GM19324 (cell line): ENCODE results near the gene CD177.
"Not testable (repeated sequence)": the region's sequence is repeated elsewhere in the genome, so short reads cannot be mapped to it uniquely, and the experiment has no call there.

Source experiments
- ATAC-seq: cut with Tn5 transposase; IDR thresholded peaks from one replicate; pipeline ENCODE4 v1.9.1; 2021; ENCODE audit warnings: mild to moderate bottlenecking, moderate library complexity; ENCODE audit not compliant: unreplicated experiment, low FRiP score

Gene CD177

DNA sequence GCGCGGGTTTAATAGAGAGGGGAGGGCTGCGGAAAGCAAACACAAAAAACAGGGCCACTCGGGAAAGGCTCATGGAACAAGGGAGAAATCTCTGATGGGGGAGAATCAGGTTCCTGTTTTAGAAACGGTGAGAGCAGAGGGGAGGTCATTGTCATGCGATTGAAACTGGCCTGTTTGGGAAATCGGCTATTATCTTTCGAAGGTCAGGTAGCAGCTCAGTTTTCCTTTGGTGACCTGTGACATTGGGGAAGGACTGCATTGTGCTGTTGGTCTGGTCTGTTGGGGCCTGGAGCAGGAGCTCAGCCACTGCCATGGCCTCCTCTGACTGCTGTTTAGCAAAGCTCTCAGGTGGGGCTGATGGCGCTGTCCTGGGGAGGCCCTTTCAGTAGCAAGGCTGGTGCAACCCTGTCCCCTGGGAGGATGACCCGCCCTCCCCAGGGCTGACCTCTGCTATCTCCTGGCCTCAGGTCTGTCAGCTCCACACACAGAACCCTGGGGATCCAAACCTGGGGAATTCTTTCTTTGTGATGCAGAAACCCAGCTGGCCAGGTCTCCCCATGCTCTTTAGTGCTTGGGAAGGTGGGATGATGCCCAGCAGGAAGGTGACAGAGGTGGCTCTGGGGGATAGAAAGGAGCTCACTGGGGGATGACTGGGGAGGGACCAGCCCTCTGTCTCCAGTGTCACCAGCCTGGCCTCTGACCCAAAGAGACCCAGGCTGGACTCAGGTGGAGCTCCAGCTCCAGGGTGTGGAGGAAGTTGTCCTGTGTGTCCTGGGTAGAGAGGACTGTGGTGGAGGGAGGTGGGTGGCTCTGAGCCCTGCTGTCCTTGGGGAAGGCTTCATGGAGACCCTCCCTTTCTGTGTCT lies 21.2 kb upstream of the CD177 start:
- no peak for ATAC-seq

DNA sequence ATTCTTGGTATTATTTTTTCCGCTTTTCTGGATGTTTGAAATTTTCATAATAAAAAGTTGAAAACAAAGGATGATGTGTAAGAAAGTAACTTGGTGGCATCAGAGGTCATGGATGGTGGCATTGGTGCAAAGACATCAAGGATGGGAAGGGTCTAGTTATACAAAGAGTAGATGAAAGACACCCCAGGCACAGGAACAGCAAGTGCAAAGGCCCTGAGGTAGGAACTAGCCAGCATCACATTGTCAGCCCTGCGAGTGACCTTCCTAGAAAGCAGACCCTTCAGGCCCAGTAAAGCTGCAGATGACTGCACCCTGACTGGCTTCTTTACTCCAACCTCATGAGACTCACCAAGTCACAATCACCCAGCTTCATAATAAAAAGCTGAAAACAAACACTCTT lies 17.0 kb upstream of the CD177 start:
- not testable (repeated sequence) for ATAC-seq

DNA sequence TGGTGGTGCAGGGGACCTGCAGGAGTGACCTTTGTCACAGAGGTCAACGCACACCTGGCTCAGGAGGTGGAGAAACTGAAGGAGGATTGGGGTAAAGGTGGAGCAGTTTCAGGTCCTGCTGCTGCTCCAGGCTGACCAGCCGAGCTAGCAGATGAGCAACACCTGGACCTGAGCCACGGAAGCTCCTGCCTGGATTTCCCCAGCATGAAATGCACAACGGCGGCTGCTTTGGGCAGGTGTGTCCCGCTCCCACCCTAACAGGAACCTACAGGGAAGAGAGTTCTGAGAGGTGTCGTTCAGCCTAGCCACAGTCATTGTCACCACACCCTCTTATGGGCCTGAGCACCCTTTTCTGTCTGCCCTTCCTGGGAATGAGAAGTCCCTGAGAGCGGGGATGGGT lies 15.7 kb upstream of the CD177 start:
- no peak for ATAC-seq

DNA sequence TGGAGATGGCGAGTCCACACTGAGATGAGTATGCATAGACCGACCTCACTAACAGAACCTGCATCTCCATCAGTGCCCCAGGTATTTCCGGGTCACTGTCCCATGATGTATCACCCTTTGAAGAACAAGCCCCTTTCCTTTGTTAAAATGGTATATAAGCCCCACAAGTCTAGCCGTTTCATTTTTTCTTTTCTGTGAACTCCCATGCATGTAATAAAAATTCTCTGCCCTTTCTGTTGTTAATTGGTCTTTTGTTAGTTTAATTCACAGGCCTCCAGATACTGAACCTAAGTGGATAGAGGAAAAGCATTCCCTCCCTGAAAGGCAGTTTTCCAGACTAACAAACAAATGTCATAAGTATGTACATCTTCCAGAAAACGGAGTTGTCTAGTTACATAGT lies 15.0 kb upstream of the CD177 start:
- ATAC-seq: no peak

DNA sequence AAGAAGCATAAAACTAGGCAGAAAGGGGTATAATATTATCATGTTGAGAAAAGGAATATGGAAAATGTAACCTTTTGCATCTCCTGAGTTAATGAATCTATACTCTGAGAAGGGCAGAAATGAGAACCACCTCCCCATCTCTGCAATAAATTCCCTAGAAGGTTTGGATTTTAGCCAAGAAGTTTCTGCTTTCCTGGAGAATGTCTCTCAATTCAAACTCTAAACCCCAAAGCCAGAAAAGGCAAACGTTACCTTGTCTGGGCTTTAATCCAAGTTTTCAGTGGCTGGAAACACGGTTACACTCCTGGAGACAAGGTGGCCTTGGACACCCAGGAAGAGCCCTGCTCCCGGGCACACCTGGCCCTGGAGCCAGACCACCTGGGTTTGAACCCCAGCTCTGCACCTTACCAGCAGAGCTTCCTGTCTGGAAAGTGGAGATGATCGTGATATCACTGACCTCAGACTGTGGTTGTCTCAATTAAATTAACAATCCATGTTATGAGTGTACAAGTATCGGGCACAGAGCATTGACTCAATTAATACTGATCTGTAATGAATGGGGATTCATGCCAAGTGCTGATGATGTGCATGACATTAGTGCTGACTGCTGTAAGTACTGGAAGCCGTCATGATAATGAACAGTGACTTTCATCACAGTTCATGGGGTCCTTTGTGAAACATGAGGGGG lies 14.1 kb upstream of the CD177 start:
- ATAC-seq: not testable (repeated sequence)

DNA sequence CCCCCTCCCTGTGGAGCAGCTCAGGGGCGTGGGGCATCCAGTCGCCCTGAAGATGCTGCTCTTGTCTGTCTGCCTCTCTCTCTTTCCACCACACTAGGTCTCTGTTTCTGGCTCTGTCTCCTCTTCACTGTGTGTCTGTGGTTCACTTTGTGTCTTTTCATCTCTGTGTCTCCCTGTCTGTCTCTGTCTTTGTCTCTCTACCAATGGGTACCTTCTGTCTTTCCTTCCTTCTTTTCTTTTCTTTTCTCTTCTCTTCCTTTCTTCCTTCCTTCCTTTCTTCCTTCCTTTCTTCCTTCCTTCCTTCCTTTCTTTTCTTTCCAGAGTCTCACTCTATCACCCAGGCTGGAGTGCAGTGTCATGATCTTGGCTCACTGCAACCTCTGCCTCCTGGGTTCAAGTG lies 13.4 kb upstream of the CD177 start:
- not testable (repeated sequence) for ATAC-seq

DNA sequence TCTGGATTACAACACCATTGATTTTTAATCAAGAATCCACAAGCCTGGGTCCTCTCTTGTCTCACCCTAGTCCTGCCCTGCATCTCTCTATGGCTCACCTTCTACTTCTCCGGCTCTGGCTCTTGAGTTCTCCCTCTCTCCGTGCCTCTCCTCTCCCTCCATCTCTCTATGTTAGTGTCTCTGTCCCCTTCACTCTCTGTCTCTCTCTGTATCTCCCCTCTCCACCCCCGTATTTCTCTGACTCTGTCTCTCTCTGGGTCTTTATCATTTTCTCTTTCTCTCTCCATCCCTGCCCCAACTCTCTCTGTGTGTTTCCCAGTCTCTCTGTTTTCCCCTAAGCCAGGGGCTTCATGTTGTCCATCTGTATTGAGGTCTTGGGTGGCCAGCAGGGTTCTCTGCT lies 12.4 kb upstream of the CD177 start:
- ATAC-seq: not testable (repeated sequence)

DNA sequence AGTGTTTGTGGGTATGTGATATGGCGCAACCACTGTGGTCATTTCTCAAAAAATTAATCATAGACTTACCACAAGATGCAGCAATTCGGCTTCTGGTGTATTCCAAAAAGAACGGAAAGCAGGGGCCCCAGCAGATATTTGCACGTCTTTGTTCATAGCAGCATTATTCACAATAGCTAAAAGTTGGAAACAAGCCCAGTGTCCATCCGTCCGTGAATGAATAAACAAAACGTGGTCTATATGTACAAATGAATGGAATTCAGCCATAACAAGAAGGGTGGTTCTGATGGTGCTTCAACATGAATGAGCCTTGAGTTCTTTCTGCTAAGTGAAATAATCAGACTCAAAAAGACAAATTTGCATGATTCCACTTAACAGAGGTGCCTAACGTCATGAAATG lies 11.4 kb upstream of the CD177 start:
- ATAC-seq: not testable (repeated sequence)

DNA sequence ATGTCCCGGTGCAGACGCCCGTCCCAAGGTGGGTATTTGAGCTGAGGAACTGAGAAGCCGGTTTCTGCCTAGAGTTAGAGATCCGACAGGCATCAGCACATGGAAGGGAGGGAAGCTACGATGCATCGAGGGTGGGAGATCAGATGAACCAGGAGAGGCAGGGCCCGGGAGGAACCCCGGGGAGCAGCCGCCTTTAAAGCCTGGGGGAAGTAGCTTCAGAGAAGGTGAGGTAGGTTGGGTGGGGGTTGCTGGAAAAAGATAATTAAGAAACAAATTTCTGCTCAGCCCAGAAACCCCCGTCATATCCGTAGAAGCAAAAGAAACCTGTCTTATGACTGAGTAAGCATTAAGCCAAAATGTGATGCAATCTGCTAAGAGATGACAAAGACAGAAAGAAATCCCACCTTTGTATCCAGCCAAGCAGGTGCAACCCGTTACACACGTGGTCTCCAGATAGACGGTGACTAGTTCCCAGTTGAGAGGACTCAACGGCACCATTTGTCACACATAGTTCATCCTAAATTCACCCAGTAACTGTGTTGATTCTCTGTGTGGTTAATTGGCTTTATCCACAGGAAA lies 9.1 kb upstream of the CD177 start:
- not testable (repeated sequence) for ATAC-seq

DNA sequence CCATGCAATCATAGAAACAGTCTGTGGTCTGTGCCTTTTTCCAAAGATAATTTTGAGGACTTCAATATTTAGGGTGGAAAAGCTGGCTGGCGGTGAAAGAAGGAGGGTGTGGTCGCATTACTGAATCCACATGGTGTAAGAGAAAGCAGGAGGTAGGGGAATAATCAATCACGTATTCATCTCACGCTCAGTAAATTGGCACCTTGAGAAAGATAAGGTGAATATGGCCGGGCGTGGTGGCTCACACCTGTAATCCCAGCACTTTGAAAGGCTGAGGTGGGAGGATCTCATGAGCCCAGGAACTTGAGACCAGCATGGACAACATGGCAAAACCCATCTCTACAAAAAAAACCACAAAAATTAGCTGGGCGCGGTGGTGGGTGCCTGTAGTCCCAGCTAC lies 3.7 kb upstream of the CD177 start:
- ATAC-seq: not testable (repeated sequence)

DNA sequence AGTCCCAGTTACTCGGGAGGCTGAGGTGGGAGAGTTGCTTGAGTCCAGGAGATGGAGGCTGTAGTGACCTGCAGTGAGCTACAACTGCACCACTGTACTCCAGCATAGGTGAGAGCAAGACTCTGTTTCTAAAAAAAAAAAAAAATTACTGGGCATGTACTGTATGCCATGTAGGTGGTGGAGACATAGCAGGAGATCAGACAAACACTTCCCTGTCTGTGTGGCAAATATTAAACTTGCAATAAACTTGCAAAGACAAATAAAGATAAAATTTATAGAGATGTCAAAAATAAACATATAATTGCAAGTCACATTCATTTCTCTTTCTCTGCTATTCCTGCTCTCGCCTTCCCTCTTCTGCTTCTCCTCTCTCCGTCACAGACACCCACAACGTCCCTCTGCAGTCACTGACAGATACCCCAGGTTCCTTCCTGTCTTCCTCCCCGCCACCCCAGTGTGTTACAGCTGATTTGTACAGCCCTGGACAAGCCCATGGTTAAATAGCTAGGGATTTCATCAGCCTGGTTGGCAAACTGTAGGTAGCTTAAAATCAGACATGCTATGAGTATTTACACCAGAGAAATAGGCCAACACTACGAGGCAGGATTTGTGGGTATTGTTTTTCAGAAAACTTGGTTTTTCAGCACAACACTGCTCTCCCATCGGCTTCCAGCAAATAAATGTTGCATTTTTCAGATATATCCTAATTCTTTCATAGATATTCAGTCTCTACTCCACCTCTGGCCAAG lies 1.3 kb upstream of the CD177 start:
- ATAC-seq: no peak

DNA sequence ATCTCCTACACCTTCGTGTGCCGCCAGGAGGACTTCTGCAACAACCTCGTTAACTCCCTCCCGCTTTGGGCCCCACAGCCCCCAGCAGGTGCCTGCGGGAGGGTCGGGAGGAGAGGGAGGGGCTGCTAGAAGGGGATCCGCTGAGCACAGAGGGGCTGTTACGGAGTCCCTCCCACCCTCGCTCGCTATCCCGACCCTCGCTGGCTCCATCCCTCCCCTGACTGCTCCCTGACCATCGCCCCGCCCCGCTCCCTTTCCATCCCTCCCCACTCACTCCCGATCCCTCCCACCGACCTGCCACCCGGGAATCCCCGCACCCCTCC lies 780 bp downstream of the CD177 start:
- ATAC-seq: no peak

DNA sequence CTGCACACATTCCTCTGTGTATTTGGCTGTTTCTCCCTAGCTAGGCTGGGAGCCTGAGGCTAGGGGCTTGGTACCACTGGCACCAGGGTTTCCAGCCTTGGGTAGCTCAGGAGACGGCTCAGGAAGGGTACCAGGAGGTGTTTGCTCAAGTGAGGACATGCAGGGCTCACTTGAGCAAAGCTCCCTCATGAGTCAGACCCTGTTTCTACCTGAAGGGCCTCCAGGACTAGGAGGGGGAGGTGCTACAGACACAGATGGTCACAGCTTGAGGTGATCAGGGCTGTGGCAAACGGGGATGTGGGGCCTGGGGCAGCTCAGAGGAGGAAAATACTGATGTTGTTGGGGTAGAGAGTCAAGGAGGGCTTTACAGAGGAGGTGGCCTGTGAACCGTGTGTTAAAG lies 3.3 kb downstream of the CD177 start:
- ATAC-seq: not testable (repeated sequence)

DNA sequence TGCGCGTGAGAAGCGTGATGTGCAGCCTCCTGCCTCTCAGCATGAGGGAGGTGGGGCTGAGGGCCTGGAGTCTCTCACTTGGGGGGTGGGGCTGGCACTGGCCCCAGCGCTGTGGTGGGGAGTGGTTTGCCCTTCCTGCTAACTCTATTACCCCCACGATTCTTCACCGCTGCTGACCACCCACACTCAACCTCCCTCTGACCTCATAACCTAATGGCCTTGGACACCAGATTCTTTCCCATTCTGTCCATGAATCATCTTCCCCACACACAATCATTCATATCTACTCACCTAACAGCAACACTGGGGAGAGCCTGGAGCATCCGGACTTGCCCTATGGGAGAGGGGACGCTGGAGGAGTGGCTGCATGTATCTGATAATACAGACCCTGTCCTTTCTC lies 8.7 kb downstream of the CD177 start:
- no peak for ATAC-seq

DNA sequence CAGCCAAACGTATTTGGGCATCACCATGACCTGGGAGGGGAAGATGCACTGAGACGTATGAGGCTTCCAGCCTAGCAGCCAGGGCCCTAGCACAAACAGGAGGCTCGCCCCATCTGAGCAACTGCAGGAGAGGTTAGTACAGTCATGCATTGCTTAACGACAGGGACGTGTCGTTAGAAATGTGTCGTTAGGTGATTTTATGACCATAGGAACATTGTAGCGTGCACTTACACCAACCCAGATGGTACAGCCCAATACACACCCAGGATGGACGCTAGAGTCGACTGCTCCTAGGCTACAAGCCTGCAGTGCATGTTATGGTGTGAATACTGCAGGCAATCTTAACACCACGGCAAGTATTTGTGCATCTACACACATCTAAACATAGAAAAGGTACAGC lies 9.3 kb downstream of the CD177 start:
- no peak for ATAC-seq

DNA sequence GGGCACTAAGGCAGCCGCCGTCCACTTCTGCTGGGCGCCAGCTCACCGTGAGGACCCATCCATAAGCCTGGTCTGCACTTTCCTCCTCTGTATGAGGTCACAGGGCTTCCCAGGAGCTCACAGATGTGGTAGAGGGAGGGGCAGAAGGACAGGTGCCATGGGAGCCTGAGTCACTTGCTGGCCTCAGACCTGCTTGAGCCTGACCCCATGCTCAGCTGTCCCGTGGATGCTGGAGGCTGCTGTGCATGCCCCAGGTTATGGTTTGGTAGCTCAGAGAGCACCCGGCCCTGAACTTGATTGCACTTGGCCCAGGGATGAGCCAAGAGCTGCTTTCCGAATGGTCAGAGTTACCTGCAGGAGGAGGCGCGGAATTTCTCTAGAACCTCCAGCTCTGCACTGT lies 12.2 kb downstream of the CD177 start:
- ATAC-seq: not testable (repeated sequence)

DNA sequence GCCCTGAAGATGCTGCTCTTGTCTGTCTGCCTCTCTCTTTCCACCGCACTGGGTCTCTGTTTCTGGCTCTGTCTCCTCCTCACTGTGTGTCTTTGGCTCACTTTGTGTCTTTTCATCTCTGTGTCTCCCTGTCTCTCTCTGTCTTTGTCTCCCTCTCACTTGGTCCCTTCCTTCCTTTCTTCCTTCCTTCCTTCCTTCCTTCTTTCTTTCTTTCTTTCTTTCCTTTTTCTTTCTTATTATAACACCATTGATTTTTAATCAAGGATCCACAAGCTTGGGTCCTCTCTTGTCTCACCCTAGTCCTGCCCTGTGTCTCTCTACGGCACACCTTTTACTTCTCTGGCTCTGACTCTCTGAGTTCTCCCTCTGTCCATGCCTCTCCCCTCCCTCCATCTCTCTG lies 14.3 kb downstream of the CD177 start:
- no peak for ATAC-seq

DNA sequence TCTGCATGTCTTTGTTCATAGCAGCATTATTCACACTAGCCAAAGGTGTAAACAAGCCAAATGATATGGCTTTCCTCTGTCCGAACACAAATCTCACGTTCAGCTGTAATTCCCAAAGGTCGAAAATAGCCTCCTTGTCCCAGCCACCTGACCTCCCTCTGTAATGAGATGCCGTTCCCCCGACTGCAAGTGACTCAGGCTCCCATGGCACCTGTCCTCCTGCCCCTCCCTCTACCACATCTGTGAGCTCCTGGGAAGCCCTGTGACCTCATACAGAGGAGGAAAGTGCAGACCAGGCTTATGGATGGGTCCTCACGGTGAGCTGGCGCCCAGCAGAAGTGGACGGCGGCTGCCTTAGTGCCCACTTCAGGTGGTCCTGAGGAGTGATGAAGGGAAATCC lies 15.4 kb downstream of the CD177 start:
- ATAC-seq: not testable (repeated sequence)

DNA sequence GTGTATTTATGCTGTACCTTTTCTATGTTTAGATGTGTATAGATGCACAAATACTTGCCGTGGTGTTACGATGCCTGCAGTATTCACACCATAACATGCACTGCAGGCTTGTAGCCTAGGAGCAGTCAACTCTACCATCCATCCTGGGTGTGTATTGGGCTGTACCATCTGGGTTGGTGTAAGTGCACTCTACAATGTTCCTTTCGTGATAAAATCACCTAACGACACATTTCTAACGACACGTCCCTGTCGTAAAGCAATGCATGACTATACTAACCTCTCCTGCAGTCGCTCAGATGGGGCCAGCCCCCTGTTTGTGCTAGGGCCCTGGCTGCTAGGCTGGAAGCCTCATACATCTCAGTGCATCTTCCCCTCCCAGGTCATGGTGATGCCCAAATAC lies 18.4 kb downstream of the CD177 start:
- no peak for ATAC-seq

DNA sequence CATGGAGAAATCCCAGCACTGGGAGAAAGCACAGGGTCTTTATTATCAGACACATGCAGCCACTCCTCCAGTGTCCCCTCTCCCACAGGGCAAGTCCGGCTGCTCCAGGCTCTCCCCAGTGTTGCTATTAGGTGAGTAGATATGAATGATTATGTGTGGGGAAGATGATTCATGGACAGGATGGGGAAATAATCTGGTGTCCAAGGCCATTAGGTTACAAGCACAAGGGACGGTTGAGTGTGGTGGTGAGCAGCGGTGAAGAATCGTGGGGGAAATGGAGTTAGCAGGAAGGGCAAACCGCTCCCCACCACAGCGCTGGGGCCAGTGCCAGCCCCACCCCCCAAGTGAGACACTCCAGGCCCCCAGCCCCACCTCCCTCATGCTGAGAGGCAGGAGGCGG lies 19.0 kb downstream of the CD177 start:
- ATAC-seq: no peak

DNA sequence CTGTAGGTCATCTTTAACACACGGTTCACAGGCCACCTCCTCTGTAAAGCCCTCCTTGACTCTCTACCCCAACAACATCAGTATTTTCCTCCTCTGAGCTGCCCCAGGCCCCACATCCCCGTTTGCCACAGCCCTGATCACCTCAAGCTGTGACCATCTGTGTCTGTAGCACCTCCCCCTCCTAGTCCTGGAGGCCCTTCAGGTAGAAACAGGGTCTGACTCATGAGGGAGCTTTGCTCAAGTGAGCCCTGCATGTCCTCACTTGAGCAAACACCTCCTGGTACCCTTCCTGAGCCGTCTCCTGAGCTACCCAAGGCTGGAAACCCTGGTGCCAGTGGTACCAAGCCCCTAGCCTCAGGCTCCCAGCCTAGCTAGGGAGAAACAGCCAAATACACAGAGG lies 24.1 kb downstream of the CD177 start:
- not testable (repeated sequence) for ATAC-seq
